Measurements from ENCODE around the gene SEC61A1.
A peak's percentile ranks its signal among the peaks of the same experiment; 100 is the strongest.

The SEC61A1 gene

GRCh38 chr3:128051837-128052594 is at the start of gene SEC61A1:
SEC61A1 (plus strand) TSS chr3:128052437; CDS start chr3:128052553, 116 bp downstream.
- TF ChIP-seq CTCF (IDR thresholded peaks at IDR 0.05; ENCODE audit: low read depth, low read length, missing control alignments): no peak
- H3K4me3 ChIP-seq (replicated peaks; ENCODE audit: low read depth, low read length): peak within 1 kb of the TSS; percentile 92
- peak; percentile 56 for DNase-seq (ENCODE audit: extremely low read depth, low read depth)

- H3K4me3 ChIP-seq (replicated peaks; ENCODE audit: low read depth, low read length): no peak overlapping the region
- no peak for TF ChIP-seq CTCF (IDR thresholded peaks at IDR 0.05; ENCODE audit: low read depth, low read length, missing control alignments)
- no peak for DNase-seq (ENCODE audit: extremely low read depth, low read depth)
These were observed 47.6 kb upstream of the SEC61A1 start for GRCh38 chr3:128004661-128005060.

- no peak for DNase-seq (ENCODE audit: extremely low read depth, low read depth)
- TF ChIP-seq CTCF (IDR thresholded peaks at IDR 0.05; ENCODE audit: low read depth, low read length, missing control alignments): no peak
- no peak overlapping the region for H3K4me3 ChIP-seq (replicated peaks; ENCODE audit: low read depth, low read length)
These were observed 45.9 kb upstream of the SEC61A1 start for GRCh38 chr3:128006061-128007032.

DNA sequence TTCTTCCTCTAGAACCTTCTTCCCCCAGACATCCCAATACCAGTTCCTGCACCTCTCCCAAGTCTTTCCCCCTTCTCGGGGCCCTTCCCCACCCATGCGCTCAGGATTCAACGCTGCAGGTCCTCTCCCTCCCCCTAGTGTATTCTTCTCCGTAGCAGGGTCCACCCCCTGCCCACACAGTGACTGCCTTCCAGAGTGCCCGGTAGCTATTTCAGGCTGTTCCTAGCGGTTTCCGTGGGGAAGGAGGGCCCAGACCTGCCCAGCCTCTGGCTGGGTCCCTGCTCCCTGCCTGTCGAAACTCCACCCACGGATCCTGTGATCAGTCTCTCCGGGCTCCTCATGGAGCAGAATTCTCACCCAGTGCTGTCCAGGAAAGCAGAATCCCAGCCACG is 45.2 kb upstream of the SEC61A1 start:
- no peak overlapping the region for H3K4me3 ChIP-seq (replicated peaks; ENCODE audit: low read depth, low read length)
- no peak for TF ChIP-seq CTCF (IDR thresholded peaks at IDR 0.05; ENCODE audit: low read depth, low read length, missing control alignments)
- DNase-seq (ENCODE audit: extremely low read depth, low read depth): no peak

DNA sequence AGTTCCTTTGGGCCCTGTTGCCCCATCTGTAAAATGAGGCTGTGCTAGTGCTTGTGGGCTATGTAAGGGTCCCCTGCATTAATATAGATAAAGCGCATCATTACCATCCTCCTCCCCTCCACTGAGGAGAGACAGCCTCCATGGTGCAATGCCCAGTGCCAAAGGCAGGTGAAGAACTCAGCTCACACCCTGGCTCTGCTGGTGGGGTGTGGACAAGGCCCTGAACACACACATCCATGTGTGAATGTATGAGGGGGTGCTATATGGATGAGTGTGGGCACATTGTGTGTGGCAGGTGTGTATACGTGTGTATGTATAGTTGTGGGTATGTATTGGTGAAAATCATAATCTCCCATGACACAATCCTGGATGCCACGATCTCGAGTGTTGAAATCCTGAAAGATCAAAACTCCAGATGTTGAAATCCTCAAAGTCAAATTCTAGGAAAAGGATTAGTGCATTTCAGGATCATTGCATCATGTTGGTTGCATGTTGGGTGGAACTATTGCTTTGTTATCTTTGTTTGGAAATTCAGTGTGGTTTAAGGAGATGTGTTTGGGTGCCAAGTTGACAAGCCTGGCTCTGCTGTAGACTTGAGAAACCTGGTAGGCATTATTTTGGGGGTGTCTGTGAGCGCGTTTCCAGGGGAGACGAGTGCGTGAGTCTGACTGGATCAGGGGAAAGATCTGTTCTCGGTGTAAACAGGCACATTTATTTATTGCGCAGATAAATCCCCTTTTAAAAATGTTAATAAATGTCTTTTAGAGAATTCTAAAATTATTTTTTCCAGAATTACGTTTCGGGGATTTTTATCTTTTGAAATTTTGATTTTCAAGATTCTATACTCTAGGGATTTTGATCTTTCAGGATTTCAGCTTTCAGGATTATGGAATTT is 42.0 kb upstream of the SEC61A1 start:
- DNase-seq (ENCODE audit: extremely low read depth, low read depth): no peak

More for the DNA sequence above, 42.0 kb upstream of the SEC61A1 start:
- H3K4me3 ChIP-seq (replicated peaks; ENCODE audit: low read depth, low read length): no peak overlapping the region
- no peak for TF ChIP-seq CTCF (IDR thresholded peaks at IDR 0.05; ENCODE audit: low read depth, low read length, missing control alignments)
